ENCODE data around the gene PGLYRP2. TPM values are rescaled to one million over a fixed set of nuclear protein-coding genes. Genes with fewer than 3 reads are reported as not detected.
"Not testable (repeated sequence)": the region's sequence is repeated elsewhere in the genome, so short reads cannot be mapped to it uniquely, and the experiment has no call there.

The PGLYRP2 gene
- total RNA-seq, 1 donor from 2014 or later, result not detected

GRCh38 chr19:15517778-15518177 lies 38.5 kb upstream of the PGLYRP2 start:
- no peak for TF ChIP-seq CTCF (conservative IDR thresholded peaks at IDR 0.05; ENCODE audit: low read depth, low read length)
- no peak overlapping the region for H3K4me3 ChIP-seq (ENCODE audit: low read depth, low read length)
- DNase-seq (ENCODE audit: low read depth), result no peak

- TF ChIP-seq CTCF (conservative IDR thresholded peaks at IDR 0.05; ENCODE audit: low read depth, low read length), result no peak
- H3K4me3 ChIP-seq (ENCODE audit: low read depth, low read length), result no peak overlapping the region
- no peak for DNase-seq (ENCODE audit: low read depth)
These were observed 37.1 kb upstream of the PGLYRP2 start for GRCh38 chr19:15516363-15516762.

- not testable (repeated sequence) for DNase-seq (ENCODE audit: low read depth); H3K4me3 ChIP-seq (ENCODE audit: low read depth, low read length)
These were observed 35.9 kb upstream of the PGLYRP2 start for GRCh38 chr19:15515227-15515625.

GRCh38 chr19:15511671-15512424 lies 32.5 kb upstream of the PGLYRP2 start:
- H3K4me3 ChIP-seq (ENCODE audit: low read depth, low read length), result no peak overlapping the region
- no peak for TF ChIP-seq CTCF (conservative IDR thresholded peaks at IDR 0.05; ENCODE audit: low read depth, low read length)
- no peak for DNase-seq (ENCODE audit: low read depth)

DNA sequence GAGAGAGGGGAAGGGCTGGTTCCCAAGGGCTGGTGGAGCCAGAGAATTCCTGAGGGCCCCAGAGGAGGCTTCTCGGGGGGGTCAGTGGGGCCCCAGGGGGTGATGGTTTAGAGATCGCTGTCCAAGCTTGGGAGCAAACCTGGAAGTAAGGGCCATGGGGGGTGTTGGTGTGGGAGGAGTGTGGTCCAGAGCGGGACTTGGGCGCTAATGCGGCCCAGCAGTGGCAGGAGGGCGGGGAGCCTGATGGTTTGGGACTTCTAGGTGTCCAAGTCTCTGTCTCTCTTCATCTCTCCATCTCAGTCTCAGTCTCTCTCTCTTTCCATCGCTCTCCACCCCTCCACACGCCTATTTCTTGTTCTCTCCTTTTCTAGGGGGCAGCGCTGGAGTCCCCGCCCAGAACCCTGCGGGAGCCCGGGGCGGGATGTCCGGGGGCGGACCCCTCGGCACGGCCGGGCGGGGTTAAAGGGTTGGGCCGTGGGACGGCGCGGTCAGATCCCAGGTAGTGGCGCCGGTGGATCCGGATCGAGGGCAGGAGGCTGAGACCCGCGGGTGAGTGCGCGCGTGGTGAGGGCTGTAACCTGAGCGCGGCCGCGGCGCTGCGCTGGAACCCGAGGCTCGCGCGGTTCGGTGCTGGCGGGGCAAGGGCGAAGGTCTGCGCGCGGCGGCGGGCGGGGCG lies 28.9 kb upstream of the PGLYRP2 start, which contains the start of gene CYP4F22:
TSS of gene CYP4F22 (plus strand) at position 491 of the 676 bp plus-strand sequence. CDS start 16,812 bp downstream, outside the sequence.
- no peak within 1 kb of the TSS for H3K4me3 ChIP-seq (ENCODE audit: low read depth, low read length)
- no peak for DNase-seq (ENCODE audit: low read depth)
- TF ChIP-seq CTCF (conservative IDR thresholded peaks at IDR 0.05; ENCODE audit: low read depth, low read length), result no peak

GRCh38 chr19:15507068-15508034 lies 28.1 kb upstream of the PGLYRP2 start:
- TF ChIP-seq CTCF (conservative IDR thresholded peaks at IDR 0.05; ENCODE audit: low read depth, low read length), result no peak
- DNase-seq (ENCODE audit: low read depth), result no peak
- no peak overlapping the region for H3K4me3 ChIP-seq (ENCODE audit: low read depth, low read length)

Data from epithelial cell of proximal tubule (primary cell).